ENCODE results near the gene CORIN.

DNA sequence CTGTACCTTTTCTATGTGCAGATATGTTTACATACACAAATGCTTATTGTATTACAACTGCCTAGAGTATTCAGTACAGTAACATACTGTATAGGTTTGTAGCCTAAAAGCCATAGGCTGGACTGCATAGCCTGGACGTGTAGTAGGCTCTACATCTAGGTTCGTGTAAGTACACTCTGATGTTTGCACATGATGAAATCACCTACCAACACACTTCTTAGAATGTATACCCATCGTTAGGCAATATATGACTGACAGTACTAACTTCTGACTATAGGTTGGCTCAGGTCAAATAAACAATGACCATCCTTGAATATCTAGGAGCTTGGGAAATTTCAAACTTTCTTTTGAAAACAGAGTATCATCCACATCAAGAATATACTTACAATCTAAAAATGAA is 139.0 kb downstream of the CORIN start:
- no peak for TF ChIP-seq PAX5 (IDR thresholded peaks at IDR 0.05; ENCODE audit: insufficient read depth, low read length, severe bottlenecking)
- TF ChIP-seq TAF1 (IDR thresholded peaks at IDR 0.05; ENCODE audit: low read depth, low read length), result no peak
- no peak for TF ChIP-seq POLR2A (IDR thresholded peaks at IDR 0.05; ENCODE audit: low read depth, low read length)
- TF ChIP-seq POLR2AphosphoS5 (IDR thresholded peaks at IDR 0.05; ENCODE audit: low read depth, low read length), result no peak
- TF ChIP-seq SPI1 (IDR thresholded peaks at IDR 0.05; ENCODE audit: low read depth, low read length), result no peak
- TF ChIP-seq POU2F2 (IDR thresholded peaks at IDR 0.05; ENCODE audit: low read depth, low read length), result no peak

All from GM12891 (cell line).